DMS53 (cell line): ENCODE data around the gene TTC28.
A peak's percentile ranks its signal among the peaks of the same experiment; 100 is the strongest.

ENCODE experiments used
- DNase-seq: peaks from one replicate; lab custom pipeline; 2025; lab: John Stamatoyannopoulos, UW

Gene TTC28

DNA sequence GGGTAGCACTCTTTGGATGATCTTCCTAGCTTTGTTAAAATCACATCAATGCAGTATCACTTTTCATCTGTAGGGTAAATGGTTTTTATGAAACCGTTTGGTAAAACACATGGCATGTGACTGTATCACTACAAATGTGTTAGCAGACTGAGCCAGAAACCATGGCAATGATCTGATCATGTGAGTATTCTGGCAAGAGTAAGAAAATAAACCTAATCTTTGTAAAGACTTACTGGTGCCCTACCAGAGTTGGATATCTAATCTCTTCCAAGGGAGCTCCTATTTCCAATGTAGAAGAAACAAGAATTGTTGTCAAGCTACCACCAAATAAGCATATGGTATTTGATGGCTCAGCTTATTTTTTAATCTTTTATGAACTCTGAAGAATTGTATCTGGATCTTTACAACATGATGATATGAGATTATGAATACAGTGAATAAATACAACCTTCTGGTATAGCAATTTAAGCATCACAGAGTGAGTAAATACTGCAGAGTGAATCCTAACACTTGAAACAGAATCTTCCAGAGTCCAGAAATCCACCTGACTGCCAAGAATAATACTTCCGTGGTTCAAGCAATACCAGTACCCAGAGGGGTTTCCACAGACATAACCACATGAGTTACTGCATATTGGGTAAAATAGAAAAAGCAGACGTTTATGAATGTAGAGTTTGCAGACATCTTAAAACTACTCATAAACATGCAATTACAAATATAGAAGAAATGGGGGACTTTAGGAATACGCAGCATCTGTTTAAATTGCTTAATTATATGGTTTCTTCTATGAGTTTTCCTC lies 238.8 kb downstream of the TTC28 start:
- no peak for DNase-seq

DNA sequence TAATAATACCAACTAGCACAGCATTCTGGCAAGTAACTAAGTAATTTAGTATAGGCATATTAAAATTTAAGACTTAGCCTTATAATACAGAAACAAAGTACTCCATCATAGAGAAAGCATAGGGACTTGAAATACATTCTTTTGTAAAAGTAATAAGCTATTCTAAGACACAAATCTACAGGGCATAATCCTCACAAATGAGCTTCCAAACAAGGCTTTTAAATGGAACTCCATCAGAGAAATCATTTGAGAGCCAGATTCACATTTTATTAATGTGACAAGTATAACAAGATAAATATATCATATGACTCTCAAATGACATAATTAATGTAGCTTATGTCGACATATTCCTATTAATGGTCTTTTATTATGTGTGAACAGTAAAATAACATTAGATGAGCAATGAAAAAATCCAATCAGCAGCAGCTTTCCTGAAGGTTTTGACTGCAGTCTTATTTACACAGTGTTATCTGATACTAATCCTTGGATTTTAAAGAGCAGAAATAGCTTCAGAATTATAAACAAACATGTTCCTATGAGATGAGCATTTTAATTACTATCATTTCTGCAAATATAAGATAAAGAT lies 241.4 kb downstream of the TTC28 start:
- peak; percentile 10 for DNase-seq

DNA sequence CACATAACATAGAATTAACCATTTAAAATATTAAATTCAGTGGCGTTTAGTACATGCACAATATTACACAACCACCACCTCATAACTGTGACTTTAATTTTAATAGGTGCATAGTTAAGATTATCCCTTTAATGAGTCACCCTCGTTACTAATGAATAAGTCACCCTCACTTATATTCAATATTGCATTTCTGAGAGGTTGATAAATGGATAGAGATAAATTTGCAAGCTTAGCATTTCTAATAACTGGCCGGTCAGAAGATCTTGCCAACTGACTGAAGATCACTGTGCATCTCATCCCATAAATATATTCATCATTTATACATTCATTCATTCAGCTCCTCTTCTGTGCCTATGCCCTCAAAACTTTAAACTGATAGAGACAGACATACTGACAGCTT lies 243.7 kb downstream of the TTC28 start:
- DNase-seq = no peak

DNA sequence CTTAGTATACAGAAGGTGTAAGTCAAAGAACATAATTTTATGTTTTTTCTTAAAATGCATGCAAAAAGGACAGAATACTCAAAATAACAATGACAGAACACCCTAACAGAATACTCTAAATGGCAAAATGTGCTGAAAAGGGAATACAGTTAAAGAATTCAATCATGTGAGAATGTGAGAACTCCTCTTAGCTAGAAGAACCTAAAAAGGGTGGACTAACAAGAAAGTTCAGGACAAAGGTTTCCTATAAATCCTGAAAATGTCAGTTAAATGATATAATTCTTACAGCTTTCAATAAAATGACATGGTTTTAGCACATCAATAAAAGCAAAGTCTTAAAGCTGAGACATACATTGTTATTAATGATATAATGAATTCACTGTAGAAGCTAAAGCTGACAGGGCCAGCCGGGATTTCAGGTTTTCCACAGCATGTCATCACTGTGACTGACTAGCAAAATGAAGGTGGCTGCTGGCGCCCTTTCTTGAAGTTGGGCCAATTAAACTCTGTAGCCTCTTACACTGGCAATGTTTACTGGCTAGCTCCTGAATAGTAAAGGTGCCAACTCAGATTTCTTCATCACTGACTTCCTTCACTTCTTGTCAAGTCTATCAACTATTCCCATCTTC lies 244.4 kb downstream of the TTC28 start:
- no peak for DNase-seq

DNA sequence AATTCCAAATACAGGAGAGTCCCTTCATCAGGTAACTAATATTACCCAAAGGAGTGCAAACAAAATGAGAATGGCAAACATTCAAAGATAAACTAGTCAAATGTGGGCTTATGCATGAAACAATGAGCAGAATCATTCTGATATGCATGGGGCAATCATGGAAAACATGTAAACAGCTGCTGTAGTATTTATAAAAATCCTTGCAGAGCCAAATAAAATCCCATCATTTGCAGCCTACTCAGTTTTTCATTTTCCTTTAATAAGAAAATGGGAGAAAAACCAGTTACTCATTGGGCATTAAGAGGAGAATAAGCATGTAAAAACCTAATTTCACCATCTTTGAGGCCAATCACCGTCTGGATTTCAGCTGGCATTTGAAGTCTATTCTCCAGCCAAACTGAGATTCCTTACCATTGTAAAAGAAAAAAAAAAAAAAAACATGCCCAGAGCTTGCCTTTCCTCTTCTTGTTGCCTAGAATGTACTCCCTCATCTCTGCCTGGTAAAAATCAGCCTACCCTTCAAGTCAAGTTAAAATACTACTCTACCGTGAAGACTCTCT lies 249.1 kb downstream of the TTC28 start:
- no peak for DNase-seq

DNA sequence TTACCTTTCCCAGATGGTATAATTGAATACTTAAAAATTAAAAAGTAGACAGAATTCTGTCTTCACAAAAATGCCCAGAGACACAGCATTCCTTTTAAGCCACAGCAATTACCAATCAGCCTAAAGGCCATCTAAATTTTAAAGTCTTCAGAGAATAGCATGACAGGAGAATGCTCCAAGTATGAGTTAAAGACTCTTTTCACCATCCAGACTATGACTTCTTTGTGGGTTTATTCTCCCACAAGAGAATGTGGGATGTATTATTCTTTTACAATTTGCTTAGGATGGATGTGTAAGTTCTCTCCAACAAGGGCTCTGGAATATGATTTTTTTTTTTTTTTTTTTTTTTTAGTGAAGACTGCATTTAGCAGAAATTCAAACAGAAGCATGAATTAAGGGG lies 249.9 kb downstream of the TTC28 start:
- DNase-seq = no peak

DNA sequence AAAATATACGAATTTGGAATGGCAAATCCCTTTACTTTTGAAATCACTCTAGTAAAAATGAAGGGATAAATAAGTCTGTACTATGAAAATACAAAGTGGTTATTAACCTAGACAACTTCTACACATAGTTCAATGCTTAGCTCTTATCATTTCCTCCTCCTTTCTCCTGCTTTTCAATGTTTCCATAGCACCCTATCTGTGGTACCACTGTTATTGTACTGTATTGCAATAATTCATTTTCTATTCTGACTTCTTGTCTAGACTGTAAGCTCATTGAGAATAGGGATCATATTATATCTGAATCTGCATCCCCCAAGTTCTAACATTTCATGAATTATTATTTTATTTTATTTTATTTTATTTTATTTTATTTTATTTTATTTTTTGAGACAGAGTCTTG lies 251.4 kb downstream of the TTC28 start:
- DNase-seq = no peak

DNA sequence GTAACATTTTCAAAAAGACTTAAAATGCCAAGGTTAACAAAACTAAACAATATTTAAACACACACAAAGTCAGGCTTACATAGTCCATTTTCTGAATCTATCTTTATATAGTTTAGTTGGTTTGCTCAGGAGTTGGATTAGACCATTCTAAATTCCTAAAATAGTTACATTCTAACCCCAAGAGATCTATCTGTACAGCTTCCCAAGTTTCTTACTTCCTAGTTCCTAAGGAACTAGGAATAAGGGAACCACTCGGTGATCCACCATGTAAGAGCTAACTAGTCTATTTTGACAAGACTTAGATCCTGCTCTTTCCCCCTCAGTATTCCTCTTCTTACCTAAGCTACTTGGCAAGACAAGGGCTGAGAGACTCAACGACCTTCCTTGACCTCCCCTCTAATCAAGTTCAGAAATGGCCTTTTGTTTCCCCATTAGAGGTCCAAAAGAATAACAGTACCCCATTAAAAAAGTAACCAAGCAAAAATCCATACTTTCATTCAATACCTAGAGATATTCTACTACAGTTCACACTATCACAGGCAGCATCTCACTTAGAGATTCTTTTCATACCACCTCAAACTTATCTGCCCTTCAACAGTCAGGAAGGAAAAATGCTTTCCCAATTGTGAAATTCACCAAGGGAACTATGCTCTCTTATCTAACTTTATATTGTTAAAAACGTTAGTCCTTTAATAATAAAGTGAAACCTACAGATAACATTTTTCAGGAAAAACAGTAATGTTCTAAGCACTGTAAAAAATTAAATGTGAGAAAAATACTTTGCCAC lies 253.1 kb downstream of the TTC28 start:
- no peak for DNase-seq

DNA sequence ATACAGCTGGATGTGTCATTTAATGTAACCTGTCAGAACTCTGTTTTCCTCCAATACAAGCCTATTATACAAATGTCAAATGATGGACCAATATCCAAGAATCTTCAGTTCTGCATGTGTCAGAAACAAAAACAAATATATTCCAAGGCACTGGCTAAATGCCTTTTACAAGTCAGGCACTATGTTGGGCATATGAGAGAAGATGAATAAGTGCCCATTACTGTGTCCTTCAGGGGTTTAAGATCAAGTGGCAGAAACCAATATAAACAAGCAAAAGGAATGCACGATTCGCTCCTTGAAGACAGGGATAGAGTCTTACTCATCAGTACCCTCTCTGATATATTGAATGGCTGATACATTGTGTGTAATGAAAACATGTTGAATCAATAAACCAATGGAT lies 254.4 kb downstream of the TTC28 start:
- DNase-seq = peak; percentile 60

DNA sequence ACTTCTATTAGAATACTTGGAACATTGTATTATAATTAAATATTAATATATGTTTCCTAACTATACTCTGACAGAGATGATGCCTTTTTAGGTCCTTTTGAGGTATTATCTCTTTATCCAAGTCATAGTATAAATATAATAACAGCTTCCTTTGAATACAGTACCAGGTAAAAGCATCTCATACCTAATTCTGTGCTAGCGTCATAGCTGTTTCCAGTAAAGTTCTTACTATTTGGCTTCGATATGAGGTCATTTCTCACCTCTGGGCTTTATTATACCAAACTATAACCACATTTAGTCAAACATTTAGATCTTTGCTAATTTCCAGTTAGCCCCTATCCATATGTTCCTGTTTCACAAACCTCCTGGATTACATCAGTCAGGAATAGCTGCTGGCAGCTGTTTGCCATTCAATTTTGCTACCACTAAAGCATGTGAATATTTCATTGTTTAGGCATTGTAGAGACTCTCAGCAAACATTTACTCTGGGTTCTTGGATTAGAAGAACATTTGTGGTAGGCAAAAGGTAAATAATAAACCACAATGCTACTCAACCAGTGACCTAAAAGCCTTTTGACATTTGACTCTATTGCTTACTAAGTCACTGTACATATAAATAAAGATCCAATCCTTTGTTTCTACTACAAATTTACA lies 255.1 kb downstream of the TTC28 start:
- DNase-seq = peak; percentile 87

DNA sequence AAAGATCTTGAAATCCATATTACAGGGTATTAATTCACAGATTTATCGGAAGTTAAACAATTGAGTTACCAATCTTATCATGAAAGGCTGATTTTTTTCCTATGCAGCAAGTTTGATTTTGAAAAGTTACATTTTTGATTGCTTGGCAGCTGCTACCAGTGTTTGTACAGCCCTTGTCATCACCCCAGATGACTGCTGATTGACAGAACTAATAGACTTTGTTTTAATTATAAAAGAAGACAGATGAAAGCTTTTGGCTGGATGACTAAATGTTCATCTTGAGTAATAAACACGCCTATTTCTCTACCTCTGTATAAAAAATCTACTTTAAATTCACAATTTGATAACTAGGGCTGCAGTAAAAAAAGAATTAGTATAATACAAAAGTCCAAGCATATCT lies 259.7 kb downstream of the TTC28 start:
- no peak for DNase-seq

DNA sequence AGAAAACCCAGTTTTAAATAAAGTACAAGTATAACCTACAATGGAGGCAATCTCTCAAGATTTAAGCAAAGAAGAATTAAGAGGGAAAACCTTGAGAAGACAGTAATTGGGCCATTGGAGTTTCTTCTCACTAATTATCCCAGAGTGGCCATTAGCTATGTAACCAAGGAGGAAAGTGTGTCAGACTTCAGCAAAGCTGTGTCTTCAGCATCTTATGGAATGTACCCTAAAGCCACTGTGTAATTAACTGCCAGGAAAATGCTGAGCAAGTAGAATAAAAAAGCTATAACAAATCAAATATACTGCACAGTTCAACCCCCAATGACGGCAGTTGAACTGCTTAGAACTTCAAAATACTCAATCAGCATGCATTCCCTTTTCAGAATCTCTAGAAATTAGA lies 261.6 kb downstream of the TTC28 start:
- no peak for DNase-seq

DNA sequence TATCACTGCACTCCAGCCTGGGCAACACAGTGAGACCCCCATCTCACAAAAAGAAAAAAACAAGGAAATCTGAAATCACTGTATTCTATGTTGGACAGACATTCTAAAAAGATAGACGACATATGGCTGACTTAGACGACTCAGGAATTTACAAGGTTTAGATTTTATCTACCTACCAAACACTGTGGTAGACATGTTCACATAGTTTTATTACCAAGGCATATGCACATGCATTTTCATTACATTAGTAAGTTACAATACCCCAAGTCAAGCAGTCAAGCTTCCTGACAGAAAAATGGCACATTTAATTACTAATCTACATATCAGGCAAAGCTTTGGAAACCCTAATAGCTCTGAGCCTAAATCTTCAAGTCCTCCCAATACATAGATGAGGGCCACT lies 262.2 kb downstream of the TTC28 start:
- DNase-seq = no peak

DNA sequence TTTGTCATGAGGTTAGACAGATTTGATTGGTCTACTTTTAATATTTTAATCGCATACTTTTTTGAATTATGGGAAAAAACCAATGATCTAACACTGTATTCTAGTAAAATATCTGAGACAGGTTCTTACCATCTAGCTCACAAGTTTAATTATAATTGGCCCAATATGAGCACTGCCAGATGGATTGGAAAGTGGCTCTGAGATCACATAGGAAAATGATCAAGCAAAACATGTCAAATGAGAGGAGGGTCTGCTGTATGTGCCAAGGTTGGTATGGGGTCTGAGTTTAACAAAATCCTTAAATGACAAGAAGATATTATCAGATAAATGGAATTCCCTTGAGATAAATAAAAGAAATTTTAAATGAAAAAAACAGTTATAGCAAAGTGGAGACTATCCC lies 264.7 kb downstream of the TTC28 start:
- DNase-seq = no peak

DNA sequence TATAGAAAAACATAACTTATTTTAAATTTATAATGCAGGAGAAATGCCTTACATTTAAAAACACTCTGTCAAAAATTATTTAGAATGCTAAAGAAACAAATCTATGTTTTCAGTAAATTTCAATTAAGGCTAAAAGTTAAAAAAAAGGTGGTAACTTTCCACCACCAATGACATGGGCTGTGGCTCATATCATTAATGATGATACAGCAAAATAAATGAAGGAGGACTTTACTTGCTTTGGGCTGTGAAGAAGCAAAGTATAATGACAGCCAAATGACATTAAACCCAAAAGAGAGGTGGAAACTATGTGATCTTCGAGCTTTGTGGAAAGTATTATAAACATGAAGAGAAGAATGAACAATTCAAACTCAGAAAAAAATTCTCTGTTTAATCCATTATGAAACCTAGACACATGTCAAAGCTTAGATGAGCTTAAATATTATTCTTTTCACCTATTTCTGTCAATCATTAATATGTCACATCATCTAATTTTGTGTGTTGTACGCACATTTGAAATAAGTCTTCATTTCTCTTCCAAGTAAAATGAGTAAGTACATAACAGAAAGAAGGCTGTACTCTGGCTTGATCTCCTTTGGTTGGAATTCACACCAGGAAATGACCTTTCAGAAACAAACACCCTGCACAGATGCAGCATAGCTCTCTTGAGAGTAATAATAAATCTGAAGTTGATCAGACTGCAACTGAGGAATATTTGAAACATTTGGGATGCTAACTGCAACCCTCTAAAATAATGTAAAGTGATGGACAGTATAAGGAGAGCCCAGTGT lies 265.8 kb downstream of the TTC28 start:
- DNase-seq = no peak

DNA sequence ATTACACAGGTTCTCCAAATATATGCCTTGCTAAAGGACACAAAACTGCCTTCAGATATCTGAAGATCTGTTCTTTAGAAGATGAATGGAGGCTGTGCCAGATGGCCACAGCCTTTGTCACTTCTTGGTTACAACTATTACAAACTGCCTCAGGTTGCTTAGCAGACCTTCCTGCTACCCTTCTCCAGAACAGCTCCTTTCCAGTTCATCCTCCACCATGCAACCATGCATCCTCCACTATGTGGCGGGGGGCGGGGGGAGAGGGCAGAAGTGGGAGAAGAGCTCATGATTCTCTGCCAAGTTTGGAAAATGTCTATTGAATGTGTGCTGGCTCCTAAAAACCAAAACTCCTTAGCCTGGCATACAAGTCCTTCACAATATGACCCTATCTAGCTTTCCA lies 267.5 kb downstream of the TTC28 start:
- DNase-seq = no peak

DNA sequence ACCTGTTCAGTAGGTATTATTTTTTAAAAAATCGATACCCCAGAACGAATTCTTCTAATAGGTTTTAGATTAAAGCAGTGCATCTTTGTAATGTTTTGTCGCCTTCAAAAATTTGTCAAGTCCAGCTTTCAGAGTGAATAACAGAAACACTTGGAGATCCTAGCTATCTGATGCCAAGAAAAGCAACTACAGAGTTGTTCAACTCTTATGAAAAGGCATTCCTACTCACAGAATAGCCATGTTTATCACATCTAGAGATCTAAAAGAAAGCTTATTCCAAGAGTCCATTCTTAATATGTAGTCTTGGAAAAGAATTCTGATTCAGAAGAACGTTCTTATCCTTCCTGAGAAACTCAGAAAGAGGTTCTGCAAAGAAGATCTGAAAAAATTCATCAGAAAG lies 268.5 kb downstream of the TTC28 start:
- no peak for DNase-seq

DNA sequence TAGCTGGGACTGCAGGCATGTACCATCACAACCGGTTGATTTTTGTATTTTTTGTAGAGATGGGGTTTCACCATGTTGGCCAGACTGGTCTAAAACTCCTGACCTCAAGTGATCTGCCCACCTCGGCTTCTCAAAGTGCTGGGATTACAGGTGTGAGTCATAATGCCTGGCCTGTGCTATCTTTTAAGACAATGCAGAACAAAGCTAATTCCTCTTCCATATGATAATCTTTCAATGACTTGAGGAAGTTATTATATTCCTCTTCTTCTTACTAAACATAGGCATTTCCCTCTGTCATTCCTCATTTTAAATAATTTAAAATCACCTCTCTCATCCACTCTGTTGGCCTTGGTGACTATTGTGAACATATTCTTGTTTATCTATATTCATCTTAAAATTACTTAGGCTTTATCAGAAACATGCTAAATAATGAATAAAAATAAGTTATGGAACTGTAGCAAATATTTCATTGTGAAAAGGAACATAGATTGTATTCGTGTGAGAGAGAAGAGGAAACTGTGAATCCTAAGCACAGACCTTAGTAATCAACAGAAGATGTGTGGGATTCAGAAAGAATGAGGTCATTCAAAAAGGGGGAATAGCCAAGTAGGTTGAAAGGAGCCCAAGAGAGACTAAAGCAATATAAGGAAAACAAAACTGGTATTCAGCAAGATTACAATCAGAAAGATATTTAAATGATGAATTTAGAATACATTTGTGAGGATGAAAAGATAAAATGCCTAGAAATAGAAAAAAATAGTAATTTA lies 269.4 kb downstream of the TTC28 start:
- no peak for DNase-seq

DNA sequence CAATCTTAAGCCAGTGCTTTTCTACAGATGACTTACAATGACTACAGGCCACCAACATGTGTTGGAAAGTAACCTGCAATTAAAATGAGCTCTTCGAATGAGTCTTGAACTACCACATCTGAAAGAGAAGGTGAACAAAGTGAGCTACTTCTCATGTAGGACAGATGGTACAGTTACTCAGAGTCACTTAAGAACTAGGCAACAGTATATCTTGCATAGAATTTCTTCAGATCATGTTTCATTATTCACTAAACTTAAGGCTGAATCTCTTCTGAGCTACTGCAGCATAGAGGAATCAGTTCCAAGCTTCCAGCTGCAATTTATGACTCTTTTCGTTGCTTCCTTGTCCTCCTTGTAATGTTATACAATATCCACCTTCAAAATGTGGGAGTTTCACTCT lies 270.9 kb downstream of the TTC28 start:
- DNase-seq = no peak

DNA sequence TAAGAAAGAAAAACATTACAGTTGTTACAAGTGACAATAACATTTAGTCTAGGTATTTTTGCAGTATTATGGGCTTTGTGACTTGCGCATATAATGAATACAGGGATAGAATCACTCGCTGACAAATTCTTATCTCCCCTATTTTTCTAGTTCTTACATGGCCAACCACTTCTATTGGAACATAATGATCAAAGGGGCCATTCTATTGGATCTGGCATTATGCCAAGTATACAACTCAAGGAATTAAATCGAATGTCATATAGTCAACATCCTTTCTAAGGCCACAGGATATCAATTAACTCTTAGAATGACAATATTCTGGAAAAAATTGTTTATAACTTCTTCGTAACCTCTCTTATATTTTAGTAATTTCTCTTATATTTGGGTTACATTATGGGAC lies 272.0 kb downstream of the TTC28 start:
- no peak for DNase-seq
